ENCODE measurements around the gene SULT6B1. TPM values are rescaled to one million over a fixed set of nuclear protein-coding genes. Genes with fewer than 3 reads are reported as not detected.
A peak's percentile ranks its signal among the peaks of the same experiment; 100 is the strongest.
"Not testable (repeated sequence)": the region's sequence is repeated elsewhere in the genome, so short reads cannot be mapped to it uniquely, and the experiment has no call there.

The SULT6B1 gene
- total RNA-seq, 4 donors from 2014 or later, result not detected

- 90 to 91% methylated on average over 2 of the region's 2 CpGs for WGBS, 2 donors
- H3K4me3 ChIP-seq, result no peak overlapping the region
- no peak for DNase-seq (ENCODE audit: low spot score in 2 of 2)
- H3K36me3 ChIP-seq, result peaks cover 9 to 99% (median 11%) of the 10 kb centered on the region in 3 donors
- H3K27me3 ChIP-seq, result no peaks in the 10 kb centered on the region
- no peak for TF ChIP-seq POLR2A (IDR thresholded peaks at IDR 0.05)
- no peak for TF ChIP-seq CTCF (IDR thresholded peaks at IDR 0.05)
- TF ChIP-seq EP300 (IDR thresholded peaks at IDR 0.05), result no peak
- no peak overlapping the region for H3K27ac ChIP-seq
- H3K9me3 ChIP-seq, result peaks cover 0 to 47% (median 4%) of the 10 kb centered on the region in 4 donors
- H3K4me1 ChIP-seq, result peaks cover 0 to 2% (median 0%) of the 10 kb centered on the region in 4 donors
These were observed 15.2 kb upstream of the SULT6B1 start for GRCh38 chr2:37203708-37204107.

- Histone ChIP-seq H3K4me3 (no peak overlapping the region), H3K27me3 (no peaks in the 10 kb centered on the region), H3K27ac (no peak overlapping the region), H3K4me1 (peaks cover 0 to 18% (median 8%) of the 10 kb centered on the region in 4 donors), H3K36me3 (peaks cover 8 to 81% (median 9%) of the 10 kb centered on the region in 3 donors), H3K9me3 (peaks cover 0 to 28% (median 0%) of the 10 kb centered on the region in 4 donors)
- WGBS, 2 donors, result 67 to 74% methylated on average over 1 of the region's 1 CpG
- TF ChIP-seq EP300 (IDR thresholded peaks at IDR 0.05) (no peak), CTCF (IDR thresholded peaks at IDR 0.05) (no peak), POLR2A (IDR thresholded peaks at IDR 0.05) (no peak)
- DNase-seq (ENCODE audit: low spot score in 2 of 2), result no peak
These were observed 13.3 kb upstream of the SULT6B1 start for GRCh38 chr2:37201766-37202165.

DNA sequence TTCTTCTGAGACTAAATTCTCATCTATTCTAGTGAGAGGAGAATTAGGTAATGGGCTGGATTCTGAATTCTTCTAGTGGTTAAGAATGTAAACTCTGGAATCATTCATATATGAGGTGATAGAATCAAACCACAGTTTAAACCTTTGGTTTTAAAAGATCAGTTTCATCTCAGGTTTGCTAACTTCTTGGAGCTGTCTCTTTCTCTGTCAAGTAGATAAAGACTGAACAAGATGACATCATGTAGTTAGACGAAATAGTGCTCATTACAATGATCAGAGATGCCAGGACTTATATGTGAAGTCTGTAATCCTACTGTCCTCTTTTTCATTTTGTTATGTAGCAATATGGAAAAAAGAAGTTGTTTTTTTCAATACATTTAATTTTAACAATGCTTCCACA is 12.7 kb upstream of the SULT6B1 start:
- H3K27ac ChIP-seq, result no peak overlapping the region
- no peak for DNase-seq (ENCODE audit: low spot score in 2 of 2)
- TF ChIP-seq POLR2A (IDR thresholded peaks at IDR 0.05), result no peak
- no peak for TF ChIP-seq EP300 (IDR thresholded peaks at IDR 0.05)
- TF ChIP-seq CTCF (IDR thresholded peaks at IDR 0.05), result no peak
- H3K4me1 ChIP-seq, result peaks cover 0 to 18% (median 8%) of the 10 kb centered on the region in 4 donors
- 83 to 86% methylated on average over 1 of the region's 1 CpG for WGBS, 2 donors
- no peaks in the 10 kb centered on the region for H3K27me3 ChIP-seq
- H3K9me3 ChIP-seq, result peaks cover 0 to 23% (median 0%) of the 10 kb centered on the region in 4 donors
- peaks cover 8 to 76% (median 9%) of the 10 kb centered on the region in 3 donors for H3K36me3 ChIP-seq
- no peak overlapping the region for H3K4me3 ChIP-seq

- TF ChIP-seq EP300 (IDR thresholded peaks at IDR 0.05), result no peak
- no peak for TF ChIP-seq CTCF (IDR thresholded peaks at IDR 0.05)
- TF ChIP-seq POLR2A (IDR thresholded peaks at IDR 0.05), result no peak
- H3K27me3 ChIP-seq, result no peaks in the 10 kb centered on the region
- DNase-seq (ENCODE audit: low spot score in 2 of 2), result no peak
- peaks cover 0 to 23% (median 8%) of the 10 kb centered on the region in 4 donors for H3K4me1 ChIP-seq
- H3K36me3 ChIP-seq, result peaks cover 0 to 50% (median 6%) of the 10 kb centered on the region in 3 donors
- 88 to 91% methylated on average over 8 of the region's 8 CpGs for WGBS, 2 donors
- no peak overlapping the region for H3K4me3 ChIP-seq
- peaks cover 0 to 9% (median 0%) of the 10 kb centered on the region in 4 donors for H3K9me3 ChIP-seq
- H3K27ac ChIP-seq, result no peak overlapping the region
These were observed 10.2 kb upstream of the SULT6B1 start for GRCh38 chr2:37198681-37199065.

DNA sequence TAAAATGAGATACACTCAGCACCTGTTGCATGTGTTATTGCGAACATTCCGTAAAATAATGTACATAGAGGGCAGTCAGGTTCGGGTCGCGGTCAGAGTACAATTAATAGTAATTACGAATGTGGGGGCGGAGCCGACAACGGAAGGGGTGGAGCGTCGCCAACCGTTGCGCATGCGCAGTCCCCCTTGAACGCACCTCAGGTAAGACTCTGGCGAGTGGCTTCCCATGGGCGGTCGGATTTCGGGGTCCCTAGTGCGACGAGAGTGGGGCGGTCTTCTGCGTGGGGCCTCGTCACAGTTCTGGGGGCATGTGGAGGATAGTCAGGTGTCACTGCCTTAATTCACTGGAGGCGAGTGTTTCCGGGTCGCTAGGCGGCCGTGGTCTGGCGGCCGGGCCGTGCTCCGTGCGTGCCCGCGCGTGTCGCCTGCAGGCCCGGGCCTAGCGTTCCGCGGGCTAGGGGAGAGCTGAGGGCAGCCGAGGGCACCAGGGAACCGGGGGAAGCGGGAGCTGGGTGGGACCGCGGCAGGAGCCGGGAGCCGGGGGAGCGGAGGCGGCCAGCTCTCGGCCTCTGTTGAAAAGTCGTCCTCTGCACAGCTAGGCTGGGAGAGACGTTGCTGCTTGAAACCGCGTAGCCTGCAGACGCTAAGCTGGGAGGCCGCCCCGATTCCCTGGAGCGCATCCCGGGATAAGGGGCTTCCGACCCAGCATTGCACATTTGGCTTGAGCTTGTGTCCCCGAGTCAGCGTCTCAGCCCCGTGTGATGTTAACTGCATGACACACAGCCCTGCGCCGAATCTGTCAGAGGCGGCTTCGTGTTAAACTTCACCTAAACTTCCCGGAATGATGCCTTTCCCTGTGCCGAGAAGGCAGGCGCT is 8.1 kb upstream of the SULT6B1 start, which contains the start of gene CEBPZOS:
Gene CEBPZOS, plus strand, starts transcription at position 177 of the 876 bp plus-strand sequence. CDS start 3,209 bp downstream, outside the sequence.
- TF ChIP-seq CTCF (IDR thresholded peaks at IDR 0.05) (peak in 1 of 5 experiments; percentile 39), POLR2A (IDR thresholded peaks at IDR 0.05) (peak in 1 of 2 donors; percentile 77), EP300 (IDR thresholded peaks at IDR 0.05) (peak; percentile 65 to 93)
- peaks cover 0 to 29% (median 0%) of the 10 kb centered on the region in 3 donors for H3K36me3 ChIP-seq
- no peaks in the 10 kb centered on the region for H3K9me3 ChIP-seq
- 0 to 1% methylated on average over 36 to 65 of the region's 72 CpGs for WGBS, 2 donors
- no peaks in the 10 kb centered on the region for H3K27me3 ChIP-seq
- peaks cover 0 to 23% (median 8%) of the 10 kb centered on the region in 4 donors for H3K4me1 ChIP-seq
- peak within 1 kb of the TSS; percentile 76 to 97 (median 90) for H3K4me3 ChIP-seq
- peak; percentile 69 to 82 for DNase-seq (ENCODE audit: low spot score in 2 of 2)
- peak within 1 kb of the TSS; percentile 76 to 95 (median 90) for H3K27ac ChIP-seq

GRCh38 chr2:37195862-37196319 is 7.4 kb upstream of the SULT6B1 start:
- not testable (repeated sequence) for H3K9me3 ChIP-seq; DNase-seq (ENCODE audit: low spot score in 2 of 2); H3K27me3 ChIP-seq
- Histone ChIP-seq H3K4me3 (peak overlapping the region; percentile 76 to 97 (median 90)), H3K4me1 (peaks cover 0 to 23% (median 8%) of the 10 kb centered on the region in 4 donors), H3K27ac (peak overlapping the region; percentile 76 to 95 (median 90)), H3K36me3 (peaks cover 0 to 23% (median 0%) of the 10 kb centered on the region in 3 donors)
- WGBS, 2 donors, result 83 to 89% methylated on average over 20 of the region's 20 CpGs
